OCI-M2 (cell line): ENCODE data around the gene MCAT.

Source experiments
- DNase-seq: peaks from one replicate; lab custom pipeline; 2025; ENCODE audit not compliant: unreplicated experiment; lab: John Stamatoyannopoulos, UW

The MCAT gene

DNA sequence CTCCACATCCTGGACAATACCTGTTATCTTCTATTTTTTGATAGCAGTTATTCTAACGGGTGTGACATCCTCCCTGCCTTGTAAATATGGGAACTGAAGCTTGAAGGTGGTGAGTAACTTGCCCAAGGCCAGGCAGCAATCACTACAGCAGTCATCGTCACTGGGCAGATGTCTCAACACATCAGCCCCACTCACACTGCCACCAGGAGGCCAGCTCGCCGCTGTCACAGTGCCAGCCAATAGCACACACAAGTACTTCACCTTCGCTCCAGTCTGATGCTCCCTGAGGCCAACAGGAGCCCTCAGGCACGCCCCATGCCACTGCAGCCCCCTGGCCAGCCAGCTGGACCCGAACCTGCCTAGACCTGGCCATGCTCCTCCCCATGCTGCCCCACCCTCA is 49.1 kb downstream of the MCAT start:
- no peak for DNase-seq

DNA sequence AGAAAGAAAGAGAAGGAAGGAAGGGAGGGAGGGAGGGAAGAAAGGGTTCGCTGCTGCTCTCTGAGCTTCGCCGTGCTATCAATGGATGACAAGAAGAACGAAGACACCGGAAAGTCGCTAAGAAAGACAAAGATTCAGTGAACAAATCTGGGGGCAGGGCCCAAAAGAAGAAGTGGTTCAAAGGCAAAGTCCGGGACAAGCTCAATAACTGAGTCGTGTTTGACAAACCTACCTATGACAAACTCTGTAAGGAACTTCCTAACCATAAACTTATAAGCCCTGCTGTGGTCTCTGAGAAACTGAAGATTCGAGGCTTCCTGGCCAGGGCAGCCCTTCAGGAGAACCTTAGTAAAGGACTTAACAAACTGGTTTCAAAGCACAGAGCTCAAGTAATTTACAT is 51.1 kb downstream of the MCAT start:
- no peak for DNase-seq

DNA sequence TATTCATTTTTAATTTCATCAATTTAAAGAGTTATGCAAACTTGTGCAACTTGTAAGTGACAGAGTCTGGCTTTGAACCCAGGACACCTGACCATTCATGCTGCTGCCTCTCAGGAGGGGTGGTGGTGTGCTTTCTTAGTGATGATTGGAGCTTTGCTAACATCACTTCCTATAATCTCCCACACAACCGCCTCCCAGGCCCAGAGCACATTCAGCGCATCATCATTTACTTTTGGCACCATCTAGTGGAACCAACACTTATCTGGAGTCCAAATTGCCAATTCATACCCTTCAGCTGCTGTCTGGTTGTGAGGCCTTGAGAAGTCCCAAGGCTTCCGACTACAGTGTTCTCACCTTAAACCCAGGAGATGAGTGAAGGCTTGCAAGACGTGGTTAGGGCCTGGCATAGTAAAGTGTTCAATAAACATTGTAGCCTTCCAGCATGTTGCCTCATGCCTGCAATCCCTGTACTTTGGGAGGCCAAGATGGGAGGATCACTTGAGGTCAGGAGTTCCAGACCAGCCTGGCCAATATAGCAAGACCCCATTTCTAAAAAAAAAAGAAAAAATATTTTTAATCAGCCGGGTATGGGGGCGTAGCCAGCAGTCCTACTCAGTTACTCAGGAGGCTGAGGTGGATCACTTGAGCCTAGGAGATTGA is 52.9 kb downstream of the MCAT start:
- peak; percentile 6 for DNase-seq

DNA sequence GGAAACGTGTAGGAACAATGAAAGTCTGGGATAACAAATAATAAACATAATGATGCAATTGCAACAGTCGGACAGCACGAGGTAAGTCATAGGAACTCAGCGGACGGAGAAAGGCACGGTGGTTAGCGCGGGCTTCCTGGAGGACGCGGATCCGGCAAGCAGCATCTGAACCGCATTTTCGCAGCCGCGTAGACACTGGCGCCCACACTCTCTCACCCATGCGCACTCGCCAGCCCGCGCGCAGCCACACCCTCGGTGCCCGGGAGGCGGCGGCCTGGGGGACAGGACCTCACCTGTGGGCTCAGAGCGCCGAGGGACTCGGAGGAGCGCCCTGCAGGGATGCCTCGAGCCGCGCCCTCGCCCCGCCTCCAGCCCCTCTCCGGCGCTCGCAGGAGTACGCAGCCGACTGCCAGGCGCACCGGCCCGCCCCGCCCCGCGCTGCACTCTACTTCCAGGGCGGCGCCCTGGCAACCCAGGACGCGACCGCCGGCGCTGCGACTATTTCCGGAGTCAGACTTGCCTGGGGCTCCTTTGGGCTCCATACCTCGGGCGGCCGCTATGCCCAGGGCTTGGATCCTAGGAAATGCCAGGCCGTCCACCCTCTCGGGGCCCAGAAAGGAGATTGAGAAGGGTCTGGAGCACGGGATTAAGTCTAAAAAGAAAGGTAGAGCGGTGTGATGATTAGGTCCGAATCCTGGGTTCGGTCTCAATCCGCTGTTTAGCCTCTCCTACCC is 54.0 kb downstream of the MCAT start, which contains the start of gene TTLL1:
Gene TTLL1, minus strand, starts transcription at position 408 of the 734 bp plus-strand sequence. CDS start 13,805 bp downstream, outside the sequence.
- DNase-seq: peak; percentile 36

DNA sequence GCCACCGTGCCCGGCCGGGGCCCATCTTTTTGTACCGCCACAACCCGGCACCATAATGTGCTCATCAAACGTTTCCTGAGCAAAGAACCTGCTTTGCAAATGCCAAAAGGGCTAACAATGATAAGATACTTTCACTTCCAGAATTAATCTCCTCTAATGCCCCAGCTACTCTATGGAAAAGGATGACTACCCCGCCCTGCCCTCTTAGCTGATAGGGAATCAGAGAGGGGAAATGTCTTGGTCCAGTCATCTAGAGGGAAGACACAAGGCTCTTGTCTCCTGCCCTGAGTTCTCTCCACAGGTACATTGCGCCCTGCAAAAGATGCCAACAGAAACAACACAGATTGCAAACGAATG is 54.6 kb downstream of the MCAT start:
- DNase-seq: no peak

DNA sequence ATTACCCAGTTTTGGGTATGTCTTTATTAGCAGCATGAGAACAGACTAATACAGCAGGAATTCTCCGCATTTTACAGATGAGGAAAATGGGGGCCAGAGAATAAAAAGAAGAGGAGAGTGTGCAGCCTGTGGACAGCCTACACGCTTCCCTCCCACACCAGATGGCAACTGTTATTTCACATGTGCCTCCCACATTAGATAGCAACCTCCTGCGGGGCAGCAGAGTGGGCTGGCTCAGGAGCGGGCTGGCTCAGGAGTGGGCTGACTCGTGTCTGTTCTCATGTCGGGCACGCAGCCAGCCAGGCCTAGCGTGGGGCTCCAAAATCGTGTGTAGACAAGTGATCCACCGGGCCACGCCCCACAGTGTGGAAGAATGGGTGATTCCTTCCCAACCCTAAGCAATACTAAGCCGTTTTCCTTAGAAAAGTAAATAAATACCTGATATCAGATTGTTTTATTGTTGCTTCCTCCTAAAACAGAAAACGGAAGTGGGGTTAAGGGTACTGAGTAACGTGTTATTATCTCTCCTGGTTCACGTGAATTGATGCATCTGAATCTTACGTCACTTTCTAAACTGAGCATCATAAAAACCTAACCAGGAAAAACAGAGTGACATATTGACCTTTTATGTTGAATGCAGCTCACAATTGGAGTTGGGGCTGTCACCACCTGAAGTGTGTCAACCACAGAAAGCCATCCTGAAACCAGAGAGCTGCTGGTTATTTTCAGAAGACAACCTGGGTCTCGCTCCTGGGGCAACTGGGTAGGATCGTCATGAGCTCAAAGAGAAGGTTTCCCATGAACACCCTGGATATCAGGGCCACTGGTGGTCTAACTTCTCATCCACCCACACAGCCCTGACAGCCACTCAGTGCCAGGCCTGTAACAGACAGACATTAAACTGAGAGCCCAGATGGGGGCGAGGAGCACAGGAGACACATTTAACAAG is 57.3 kb downstream of the MCAT start:
- no peak for DNase-seq
